Body of pancreas (tissue), 4 donors: ENCODE data around the gene MCF2L2.

Experiments
- CTCF ChIP-seq, 7 experiments: fragments of 450-650 bp in 4 of 7; fragments of 200-600 bp in 3 of 7; sonication (generic) in 3 of 7; IDR thresholded peaks; one replicate each; pipeline ENCODE4 v1.5.1; 2016 to 2019; ENCODE audit warnings: antibody characterized with exemption in 7 of 7
- POLR2A ChIP-seq, 3 donors: fragments of 450-650 bp; IDR thresholded peaks; one replicate each; pipeline ENCODE4 v1.6.1; 2016; ENCODE audit warnings: antibody characterized with exemption in 3 of 3, mild to moderate bottlenecking in 2 of 3

GRCh38 chr3:183208260-183208659, 220.2 kb downstream of the MCF2L2 start:
- TF ChIP-seq CTCF (IDR thresholded peaks at IDR 0.05) (no peak), POLR2A (IDR thresholded peaks at IDR 0.05) (no peak)
